ENCODE data around the gene AFTPH. TPM values are rescaled to one million over a fixed set of nuclear protein-coding genes. Genes with fewer than 3 reads are reported as not detected.

AFTPH gene
- total and polyA plus RNA-seq, 8 donors = 16.1 to 35.4 (median 19.6) TPM

DNA sequence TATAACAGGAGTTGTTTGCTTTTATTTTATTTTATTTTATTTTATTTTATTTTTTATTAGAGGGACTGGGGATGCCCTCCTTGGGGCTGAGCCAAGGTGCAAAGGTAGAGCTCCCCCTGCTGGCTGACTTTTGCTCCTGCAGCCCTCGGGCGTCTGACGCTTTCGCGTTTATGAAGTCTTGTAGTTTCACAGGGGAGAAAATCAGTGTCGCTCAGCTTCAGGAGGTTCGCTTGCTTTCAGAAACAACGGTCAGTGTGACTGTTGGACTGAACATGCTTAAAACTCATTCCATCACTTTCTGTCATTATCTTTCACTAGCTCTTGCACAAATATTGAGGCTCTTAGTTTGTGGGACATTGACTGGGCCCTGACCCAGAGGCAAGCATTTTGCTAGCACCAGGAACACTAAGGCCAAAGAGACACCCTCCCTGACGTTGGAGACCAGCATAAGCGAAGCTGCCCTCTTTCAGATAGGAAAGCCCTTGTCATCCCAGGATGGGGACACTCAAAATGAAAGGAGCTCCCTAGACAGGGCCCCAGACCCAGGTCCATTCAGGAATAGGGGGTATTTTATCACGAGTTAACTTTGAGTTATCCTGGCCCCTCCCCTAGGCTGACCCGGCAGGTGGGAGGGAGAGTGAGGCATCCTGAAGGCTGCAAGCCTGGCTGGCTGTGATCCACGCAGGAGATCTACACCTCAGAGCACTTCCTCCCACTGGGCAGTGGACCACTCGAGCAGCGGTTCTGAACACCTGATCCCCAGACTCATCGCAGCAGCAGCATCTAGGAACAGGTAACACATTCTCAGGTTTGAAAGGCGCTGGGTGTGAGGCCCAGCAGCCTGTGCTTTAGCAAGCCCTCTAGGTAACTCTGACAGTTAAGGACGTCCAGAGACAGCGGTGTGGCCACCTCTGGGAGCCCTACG is 35.8 kb upstream of the AFTPH start:
- FAIRE-seq = peak; percentile 53

DNA sequence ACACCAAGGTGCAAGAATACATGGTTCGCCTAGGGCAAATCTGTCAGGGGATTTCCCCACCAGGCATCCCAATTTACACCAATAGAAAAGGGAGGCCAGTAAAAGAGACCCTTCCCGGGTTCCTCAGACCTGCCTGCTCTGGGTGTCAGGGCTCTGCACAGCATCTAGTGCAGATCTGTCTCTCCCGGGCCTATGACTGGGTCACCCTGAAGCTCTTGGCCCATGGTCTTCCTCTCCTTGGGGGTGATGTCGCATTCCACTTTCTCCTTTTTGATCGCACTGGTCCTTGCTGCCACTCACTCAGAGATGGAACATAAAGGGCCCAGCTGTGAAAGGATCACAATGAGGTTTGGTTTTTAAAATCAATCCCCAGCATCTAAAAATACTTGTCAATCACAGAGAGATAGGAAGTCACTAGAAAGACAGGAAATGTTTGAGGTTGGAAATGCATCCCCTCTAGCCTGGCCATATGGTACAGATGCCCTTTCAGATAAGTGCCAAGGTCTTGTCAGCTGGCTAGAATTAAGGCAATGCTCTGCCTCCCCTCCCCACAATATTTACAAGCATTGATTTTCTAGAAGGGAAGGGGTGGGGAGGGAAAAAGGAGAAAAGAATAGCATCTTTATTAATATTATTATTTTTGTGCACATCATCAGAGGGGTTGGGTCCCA is 34.9 kb upstream of the AFTPH start:
- Histone ChIP-seq H3K4me3 (no peak overlapping the region), H3K4me1 (no peaks in the 10 kb centered on the region), H3K9me3 (no peaks in the 10 kb centered on the region), H3K27me3 (peaks cover 0 to 1% (median 0%) of the 10 kb centered on the region in 4 donors), H3K27ac (no peak overlapping the region), H3K36me3 (no peaks in the 10 kb centered on the region)
- FAIRE-seq (no peak), DNase-seq (no peak), ATAC-seq (no peak)
- TF ChIP-seq, protein P1, sequence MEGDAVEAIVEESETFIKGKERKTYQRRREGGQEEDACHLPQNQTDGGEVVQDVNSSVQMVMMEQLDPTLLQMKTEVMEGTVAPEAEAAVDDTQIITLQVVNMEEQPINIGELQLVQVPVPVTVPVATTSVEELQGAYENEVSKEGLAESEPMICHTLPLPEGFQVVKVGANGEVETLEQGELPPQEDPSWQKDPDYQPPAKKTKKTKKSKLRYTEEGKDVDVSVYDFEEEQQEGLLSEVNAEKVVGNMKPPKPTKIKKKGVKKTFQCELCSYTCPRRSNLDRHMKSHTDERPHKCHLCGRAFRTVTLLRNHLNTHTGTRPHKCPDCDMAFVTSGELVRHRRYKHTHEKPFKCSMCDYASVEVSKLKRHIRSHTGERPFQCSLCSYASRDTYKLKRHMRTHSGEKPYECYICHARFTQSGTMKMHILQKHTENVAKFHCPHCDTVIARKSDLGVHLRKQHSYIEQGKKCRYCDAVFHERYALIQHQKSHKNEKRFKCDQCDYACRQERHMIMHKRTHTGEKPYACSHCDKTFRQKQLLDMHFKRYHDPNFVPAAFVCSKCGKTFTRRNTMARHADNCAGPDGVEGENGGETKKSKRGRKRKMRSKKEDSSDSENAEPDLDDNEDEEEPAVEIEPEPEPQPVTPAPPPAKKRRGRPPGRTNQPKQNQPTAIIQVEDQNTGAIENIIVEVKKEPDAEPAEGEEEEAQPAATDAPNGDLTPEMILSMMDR (IDR thresholded peaks at IDR 0.05) = no peak
- 77 to 86% methylated on average over 5 of the region's 5 CpGs for WGBS, 2 donors
- intact Hi-C loops (cut with DNase I) = loop anchor here in 2 of 3 donors (5.0 kb wide), 1 partner anchor 157 kb away; no protein-coding TSS in a partner anchor

More for the DNA sequence above, 35.8 kb upstream of the AFTPH start:
- Histone ChIP-seq H3K27me3 (no peaks in the 10 kb centered on the region), H3K4me1 (no peaks in the 10 kb centered on the region), H3K9me3 (no peaks in the 10 kb centered on the region), H3K4me3 (no peak overlapping the region), H3K27ac (no peak overlapping the region), H3K36me3 (no peaks in the 10 kb centered on the region)
- TF ChIP-seq, protein P1 (IDR thresholded peaks at IDR 0.05) = peak; percentile 86 to 98 (median 97)
- 47 to 50% methylated on average over 20 of the region's 20 CpGs for WGBS, 2 donors
- ATAC-seq (peak; percentile 75 to 93 (median 88)), DNase-seq (peak; percentile 25 to 90 (median 68))
- intact Hi-C loops (cut with DNase I) = loop anchor here in 2 of 3 donors (5.0 kb wide), 1 partner anchor 156 kb away; no protein-coding TSS in a partner anchor

DNA sequence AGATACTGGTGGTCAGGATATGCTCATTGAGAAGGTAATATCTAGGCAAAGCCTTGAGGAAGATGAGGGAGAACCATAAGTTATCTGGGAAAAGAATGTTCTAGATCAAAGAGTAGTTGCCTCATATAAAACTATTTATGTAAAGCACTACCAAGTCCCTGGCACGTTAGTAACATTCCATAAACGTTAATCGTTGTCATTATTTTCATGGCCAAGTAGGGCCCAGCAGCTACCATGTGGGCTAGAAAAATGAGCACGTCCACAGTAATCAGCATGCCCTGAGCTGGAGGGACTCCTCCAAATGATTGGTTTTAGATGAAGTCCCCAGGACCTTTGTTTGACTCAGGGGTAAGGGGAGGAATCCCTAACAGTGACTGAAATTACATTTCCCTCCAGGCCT is 32.7 kb upstream of the AFTPH start:
- no peak for FAIRE-seq

DNA sequence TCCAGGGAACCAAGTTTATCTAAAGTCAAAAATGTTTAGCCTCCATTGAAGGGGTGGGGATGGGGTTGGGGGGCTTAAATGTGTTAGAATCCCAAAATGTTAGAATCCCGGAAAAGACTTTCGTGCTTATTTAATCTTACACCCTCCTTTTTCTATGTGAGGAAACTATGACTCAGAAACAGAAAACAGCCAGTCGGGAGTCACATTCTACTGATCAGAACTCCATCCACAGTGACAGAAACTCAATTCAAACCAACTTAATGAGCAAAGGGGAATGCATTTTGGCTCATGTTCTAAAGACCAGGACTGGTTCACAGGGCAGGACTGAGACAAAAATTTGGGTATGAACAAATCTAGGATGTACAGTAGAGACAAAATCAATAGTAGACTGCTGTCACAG is 31.9 kb upstream of the AFTPH start:
- no peaks in the 10 kb centered on the region for H3K36me3 ChIP-seq
- TF ChIP-seq, protein P1 (IDR thresholded peaks at IDR 0.05) = no peak
- ATAC-seq (no peak), FAIRE-seq (no peak), DNase-seq (no peak)
- H3K4me3 ChIP-seq = no peak overlapping the region
- no peaks in the 10 kb centered on the region for H3K4me1 ChIP-seq
- no peaks in the 10 kb centered on the region for H3K9me3 ChIP-seq
- WGBS, 2 donors = 79% methylated on average over 3 of the region's 3 CpGs
- H3K27ac ChIP-seq = no peak overlapping the region
- peaks cover 0 to 3% (median 0%) of the 10 kb centered on the region in 4 donors for H3K27me3 ChIP-seq
- intact Hi-C loops (cut with DNase I) = loop anchor here in 1 of 3 donors (5.0 kb wide), 1 partner anchor 450 kb away; no protein-coding TSS in a partner anchor

More for the DNA sequence above, 32.7 kb upstream of the AFTPH start:
- intact Hi-C loops (cut with DNase I) = loop anchor here in 1 of 3 donors (5.0 kb wide), 1 partner anchor 449 kb away; no protein-coding TSS in a partner anchor
- no peaks in the 10 kb centered on the region for H3K9me3 ChIP-seq
- TF ChIP-seq, protein P1 (IDR thresholded peaks at IDR 0.05) = no peak
- no peak overlapping the region for H3K4me3 ChIP-seq
- no peak for DNase-seq
- no peak overlapping the region for H3K27ac ChIP-seq
- peaks cover 0 to 3% (median 0%) of the 10 kb centered on the region in 4 donors for H3K27me3 ChIP-seq
- no peaks in the 10 kb centered on the region for H3K4me1 ChIP-seq
- H3K36me3 ChIP-seq = no peaks in the 10 kb centered on the region
- ATAC-seq = no peak
- WGBS, 2 donors = 39 to 53% methylated on average over 4 of the region's 4 CpGs
